Epithelial cell of alveolus of lung (primary cell): ENCODE measurements around the gene SNX12. TPM values are rescaled to one million over a fixed set of nuclear protein-coding genes. Genes with fewer than 3 reads are reported as not detected.

Source experiments
- total RNA-seq: library from RNA; depleted of rRNA; stranded (reverse); fragments of >200 nt; gene quantifications from 2 replicates; pipeline ENCODE4 v1.2.1, GENCODE V29; 2015

The SNX12 gene
- total RNA-seq = 42.6 and 68.8 TPM in 2 replicates

GRCh38 chrX:71068044-71068918 is at the start of gene SNX12:
Gene SNX12, minus strand, starts transcription at chrX:71068334. Its CDS starts 28 bp downstream, at chrX:71068306.

DNA sequence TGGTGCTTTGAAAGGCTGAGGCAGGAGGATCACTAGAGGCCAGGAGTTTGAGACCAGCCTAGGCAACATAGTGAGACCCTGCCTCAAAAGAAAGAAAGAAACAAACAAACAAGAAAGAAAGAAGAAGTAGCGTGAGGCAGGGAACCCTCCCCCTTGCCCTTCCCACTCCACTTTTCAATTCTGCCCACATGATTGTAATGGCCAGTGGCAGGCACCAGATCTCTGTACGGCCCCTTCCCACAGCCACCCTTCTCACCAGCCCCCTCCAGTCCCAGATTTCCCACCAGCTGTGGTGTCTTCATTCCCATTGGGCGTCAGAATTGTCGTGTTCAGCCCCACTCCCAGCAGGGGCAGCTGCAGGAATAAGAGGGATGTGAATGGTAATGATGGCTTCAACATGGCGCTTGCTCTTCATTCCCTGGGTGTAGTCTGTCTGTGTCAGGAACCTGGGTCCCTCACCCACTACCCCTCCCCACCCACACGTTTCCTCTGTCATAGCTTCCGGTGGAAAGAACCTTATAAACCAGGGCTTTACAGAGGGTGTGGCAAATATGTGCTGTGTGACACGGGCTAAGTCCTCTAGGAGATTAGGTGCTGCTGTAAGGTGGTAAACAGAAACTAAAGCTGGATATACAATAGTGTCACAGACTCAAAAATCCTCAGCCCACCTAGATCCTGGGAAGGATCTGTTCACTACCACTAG is 43.2 kb upstream of the SNX12 start, which contains the start of gene IL2RG:
TSS of gene IL2RG (minus strand) at position 437 of the 703 bp plus-strand sequence. CDS start at position 399, 38 bp downstream.

GRCh38 chrX:71106427-71106826 is 38.3 kb upstream of the SNX12 start, which contains the start of gene CXorf65:
Gene CXorf65, minus strand, starts transcription at chrX:71106740. Its CDS starts 184 bp downstream, at chrX:71106556.

GRCh38 chrX:71095555-71095980 is 27.4 kb upstream of the SNX12 start, which contains the start of gene FOXO4:
Gene FOXO4, plus strand, starts transcription at chrX:71095851. Its CDS starts 678 bp downstream, at chrX:71096529.

Other genes with a start within 250 kb of the SNX12 start
- not detected in 2 replicates for gene TEX11, start 159.6 kb downstream of the SNX12 start, total RNA-seq
- 0.39 TPM in 1 of 2 replicates, not detected in the other for gene SLC7A3, start 137.2 kb downstream of the SNX12 start, total RNA-seq
- gene FOXO4, start 27.5 kb upstream of the SNX12 start, total RNA-seq = 3.6 and 6.8 TPM in 2 replicates
- gene CXorf65, start 38.4 kb upstream of the SNX12 start, total RNA-seq = not detected in 2 replicates
- gene IL2RG, start 43.2 kb upstream of the SNX12 start, total RNA-seq = not detected in 2 replicates
- gene MED12, start 50.3 kb upstream of the SNX12 start, total RNA-seq = 19.0 and 25.6 TPM in 2 replicates
- 0.39 and 3.1 TPM in 2 replicates for gene NLGN3, start 76.5 kb upstream of the SNX12 start, total RNA-seq
- gene GJB1, start 154.9 kb upstream of the SNX12 start, total RNA-seq = not detected in 2 replicates
- gene ZMYM3, start 185.8 kb upstream of the SNX12 start, total RNA-seq = 18.9 and 29.6 TPM in 2 replicates
- gene NONO, start 215.3 kb upstream of the SNX12 start, total RNA-seq = 316 and 409 TPM in 2 replicates
- gene ITGB1BP2, start 233.4 kb upstream of the SNX12 start, total RNA-seq = 0.13 and 0.80 TPM in 2 replicates